HG03432 (cell line): ENCODE data around the gene JCAD.
"Not testable (repeated sequence)": the region's sequence is repeated elsewhere in the genome, so short reads cannot be mapped to it uniquely, and the experiment has no call there.

Source experiments
- ATAC-seq: cut with Tn5 transposase; IDR thresholded peaks from one replicate; pipeline ENCODE4 v1.9.1; 2021; ENCODE audit warnings: mild to moderate bottlenecking, moderate library complexity; ENCODE audit not compliant: unreplicated experiment

The JCAD gene

DNA sequence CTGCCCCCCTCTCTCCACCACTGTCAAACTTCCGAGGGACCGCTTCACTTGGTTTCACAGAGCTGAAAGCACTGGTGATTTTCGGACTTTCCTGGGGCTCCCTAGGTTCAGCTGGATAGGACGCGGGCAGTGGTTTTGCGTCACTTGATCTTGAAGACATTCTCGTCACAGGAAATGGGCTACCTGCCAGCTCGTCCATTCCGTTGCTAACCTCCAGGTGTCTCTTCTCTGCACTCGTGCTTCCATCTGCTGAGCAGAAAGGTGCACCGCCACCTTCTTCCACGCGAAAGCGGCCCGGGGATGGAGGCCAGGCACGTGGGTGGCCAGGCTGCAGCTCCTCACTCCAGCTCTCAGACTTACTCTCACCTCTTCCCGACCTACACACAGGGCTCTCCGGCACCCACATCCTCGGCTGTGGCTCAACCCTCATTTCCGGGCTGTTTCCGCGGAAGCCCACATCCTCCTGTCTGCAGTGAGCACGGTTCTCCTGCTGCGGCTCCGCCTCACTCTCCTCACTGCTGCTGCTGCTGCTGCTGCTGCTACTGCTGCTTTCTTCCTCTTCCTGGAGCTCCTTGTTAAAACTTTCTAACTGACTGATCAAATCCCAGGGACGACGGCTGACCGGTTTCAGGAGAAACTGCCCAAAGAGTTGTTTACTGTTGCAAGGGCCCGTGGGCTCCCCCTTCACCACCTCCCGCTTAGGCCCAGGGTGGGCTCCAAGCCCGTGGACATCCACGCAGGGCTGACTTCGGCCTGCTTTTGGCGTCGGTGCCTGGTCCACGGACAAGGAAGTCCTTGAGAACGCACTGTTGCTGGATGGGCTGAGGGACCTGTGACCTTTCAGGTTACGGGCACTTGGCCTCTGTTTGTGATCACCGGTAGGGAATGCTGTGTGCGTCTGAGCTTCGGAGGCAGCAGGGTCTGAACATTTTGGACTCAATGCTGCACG is 32.1 kb downstream of the JCAD start:
- ATAC-seq, result peak; percentile 94

DNA sequence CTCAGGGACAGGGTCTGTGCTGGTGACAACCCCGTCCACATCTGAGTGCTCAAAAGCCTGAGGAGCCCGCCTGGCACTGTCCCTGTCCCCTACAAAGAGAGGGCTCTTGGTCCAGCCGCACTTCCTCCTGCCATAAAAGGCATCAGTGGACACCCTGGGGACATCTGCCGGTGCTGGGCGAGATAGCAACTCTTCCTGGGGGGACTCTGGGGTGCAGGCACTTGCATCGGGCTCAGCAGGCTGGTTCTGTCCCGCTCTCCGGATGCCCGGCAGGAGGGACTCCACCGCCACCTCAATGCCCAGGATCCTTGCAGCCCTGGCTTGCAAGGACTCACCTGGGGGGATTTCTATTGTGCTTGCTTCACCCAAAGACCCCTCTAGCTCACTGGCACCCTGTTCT is 32.8 kb downstream of the JCAD start:
- ATAC-seq, result no peak

DNA sequence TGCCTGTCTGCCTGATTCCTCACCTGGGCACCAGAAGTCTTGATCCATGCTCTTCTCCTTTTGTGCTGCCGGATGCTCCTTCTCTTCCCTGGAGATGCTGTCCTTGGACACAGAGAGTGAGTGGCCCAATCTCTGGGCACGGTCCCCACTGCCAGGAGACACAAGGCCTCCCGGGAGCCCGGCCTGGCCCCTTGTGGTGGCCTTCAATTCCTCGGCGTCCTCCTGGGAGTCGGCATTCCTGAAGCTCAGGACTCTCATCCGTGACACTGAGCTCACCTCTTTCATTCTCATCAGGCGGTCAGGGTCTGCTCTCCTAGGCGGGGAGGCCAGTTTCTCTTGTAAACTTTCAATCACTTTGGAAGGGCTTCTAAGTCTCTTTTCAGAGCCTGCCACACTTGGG is 33.3 kb downstream of the JCAD start:
- no peak for ATAC-seq

DNA sequence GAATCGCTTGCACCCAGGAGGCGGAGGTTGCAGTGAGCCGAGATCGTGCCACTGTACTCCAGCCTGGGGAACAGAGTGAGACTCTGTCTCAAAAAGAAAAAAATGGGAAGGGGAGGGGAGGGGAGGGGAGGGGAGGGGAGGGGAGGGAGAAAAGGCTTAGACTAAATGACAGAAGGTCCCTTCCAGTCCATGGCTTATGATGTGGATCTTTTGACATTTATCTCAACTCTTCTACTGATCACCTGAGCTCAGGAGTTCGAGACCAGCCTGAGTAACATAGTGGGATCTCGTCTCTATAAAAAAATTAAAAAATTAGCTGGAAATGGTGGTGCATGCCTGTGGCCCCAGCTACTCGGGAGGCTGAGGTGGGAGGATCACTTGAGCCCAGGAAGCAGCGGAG is 34.0 kb downstream of the JCAD start:
- ATAC-seq, result not testable (repeated sequence)

DNA sequence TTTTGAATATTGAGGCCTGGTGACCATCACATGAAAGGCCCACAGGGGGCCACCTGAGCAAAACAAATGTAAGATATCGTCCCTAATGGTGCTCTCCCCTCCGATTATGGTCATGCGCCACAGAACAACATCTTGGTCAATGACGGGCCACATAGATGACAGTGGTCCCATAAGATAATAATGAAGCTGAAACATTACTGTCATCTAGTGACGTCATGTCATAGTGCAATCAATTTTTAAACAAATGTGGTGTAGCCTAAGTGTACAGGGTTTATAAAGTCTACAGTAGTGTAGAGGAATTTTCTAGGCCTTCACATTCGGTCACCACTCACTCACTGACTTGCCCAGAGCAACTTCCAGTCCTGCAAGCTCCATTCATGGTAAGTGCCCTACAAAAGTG is 36.8 kb downstream of the JCAD start:
- ATAC-seq, result no peak

DNA sequence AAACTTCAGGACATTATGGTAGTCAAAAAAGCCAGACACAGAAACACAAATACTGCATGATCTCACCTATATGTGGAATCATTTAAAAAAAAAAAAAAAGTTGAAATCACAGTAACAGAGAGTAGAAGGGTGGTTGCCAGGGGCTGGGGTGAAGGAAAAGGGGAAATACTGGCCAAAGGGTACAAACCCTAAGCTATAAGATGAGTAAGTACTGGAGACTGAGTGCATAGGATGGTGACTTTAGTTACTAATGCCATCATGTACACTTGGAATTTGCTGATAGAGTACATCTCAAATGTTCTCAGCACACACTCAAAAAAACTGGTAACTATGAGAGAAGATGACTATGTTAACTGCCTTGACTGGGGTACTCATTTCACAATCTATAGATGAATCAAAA is 39.9 kb downstream of the JCAD start:
- ATAC-seq, result no peak

DNA sequence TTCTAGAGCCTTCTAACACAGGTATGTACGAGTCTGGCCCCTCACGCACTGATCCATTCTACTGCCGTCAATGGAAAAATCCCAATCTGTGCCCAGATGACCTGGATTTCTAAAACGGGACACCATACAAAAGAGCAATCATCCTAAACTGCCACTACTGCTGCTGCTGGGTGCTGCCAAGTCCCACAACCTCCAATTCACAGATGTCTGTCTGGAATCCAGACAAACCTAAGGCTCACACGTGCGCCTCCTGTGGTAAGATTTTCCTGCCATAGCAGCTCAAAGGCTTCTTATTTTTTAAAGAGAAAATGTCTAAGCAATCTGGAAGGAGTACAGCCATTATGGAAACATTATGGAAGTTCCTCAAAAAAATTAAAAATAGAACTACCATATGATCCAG is 40.9 kb downstream of the JCAD start:
- no peak for ATAC-seq

DNA sequence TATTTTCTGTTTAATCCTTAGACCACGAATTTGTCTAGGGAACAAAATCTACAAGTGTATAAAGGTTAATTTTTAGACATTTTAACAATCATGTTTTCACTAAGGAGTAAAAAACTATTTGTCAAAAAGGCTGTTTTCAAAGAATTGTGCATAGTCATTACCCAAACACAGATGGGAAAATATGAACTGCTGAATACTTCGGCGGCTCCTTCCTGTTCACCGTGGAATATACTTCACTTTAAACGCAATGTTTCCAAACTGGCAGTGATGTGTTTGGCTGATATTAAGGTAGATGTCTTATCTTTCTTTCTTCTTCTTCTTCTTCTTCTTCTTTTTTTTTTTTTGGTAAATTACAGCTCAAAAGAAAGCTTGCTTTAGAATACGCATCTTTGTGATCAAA is 41.4 kb downstream of the JCAD start:
- ATAC-seq, result no peak

DNA sequence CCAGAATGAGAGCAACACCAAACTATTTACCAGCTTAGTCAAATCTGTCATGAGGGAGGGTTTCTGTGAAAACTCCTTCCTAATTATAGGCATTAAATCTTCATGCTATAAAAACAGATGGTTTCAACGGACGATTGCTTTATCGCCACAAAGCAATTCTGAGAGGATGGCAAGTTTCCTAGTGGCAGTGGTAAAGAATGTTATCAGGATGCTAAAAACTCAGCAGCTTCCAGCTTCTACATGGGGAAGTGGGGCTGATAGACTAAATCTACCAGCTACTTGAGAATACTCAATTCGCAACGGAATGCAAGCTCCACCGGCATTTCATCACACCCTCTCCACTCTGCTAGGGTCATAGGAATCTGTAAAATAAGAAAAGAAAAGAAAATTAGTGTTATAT is 41.8 kb downstream of the JCAD start:
- no peak for ATAC-seq

DNA sequence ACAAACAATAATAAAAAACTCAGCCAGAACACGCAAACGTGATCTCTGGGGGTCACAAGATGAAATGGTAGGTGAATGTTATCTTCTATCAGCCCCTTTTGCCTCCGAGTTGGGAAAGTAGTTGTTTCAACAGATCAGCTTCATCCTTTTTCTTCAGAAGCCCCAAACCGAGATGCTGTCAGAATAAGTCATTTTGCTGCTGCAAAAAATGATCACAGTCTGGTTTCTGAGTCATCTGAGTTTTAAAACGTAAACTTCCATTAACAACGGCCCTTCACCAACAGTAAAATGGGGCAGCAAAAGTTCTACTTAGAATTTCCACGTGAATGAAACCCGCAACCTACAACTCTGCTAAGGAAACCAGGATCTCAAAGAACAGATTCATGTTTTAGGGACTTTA is 44.9 kb downstream of the JCAD start:
- ATAC-seq, result no peak

DNA sequence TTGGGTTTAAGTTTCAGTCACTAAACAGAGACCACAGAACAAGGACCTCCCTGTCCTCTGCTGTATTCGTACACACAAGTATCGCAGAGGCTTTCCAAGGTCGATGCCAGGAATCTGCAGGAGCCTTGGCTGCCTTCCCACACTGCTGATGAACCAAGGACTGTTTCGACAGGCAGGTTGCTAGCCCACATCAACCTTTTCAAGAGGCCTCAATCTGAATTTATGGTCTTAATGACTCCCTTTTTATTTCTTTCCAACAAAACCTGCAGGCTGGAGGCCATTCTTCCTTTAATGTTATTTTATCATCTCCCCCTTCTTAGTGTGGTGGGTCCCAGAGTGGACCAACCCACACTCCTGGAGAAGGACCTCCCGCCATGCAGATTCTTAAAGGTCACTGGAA is 45.6 kb downstream of the JCAD start:
- ATAC-seq, result no peak

DNA sequence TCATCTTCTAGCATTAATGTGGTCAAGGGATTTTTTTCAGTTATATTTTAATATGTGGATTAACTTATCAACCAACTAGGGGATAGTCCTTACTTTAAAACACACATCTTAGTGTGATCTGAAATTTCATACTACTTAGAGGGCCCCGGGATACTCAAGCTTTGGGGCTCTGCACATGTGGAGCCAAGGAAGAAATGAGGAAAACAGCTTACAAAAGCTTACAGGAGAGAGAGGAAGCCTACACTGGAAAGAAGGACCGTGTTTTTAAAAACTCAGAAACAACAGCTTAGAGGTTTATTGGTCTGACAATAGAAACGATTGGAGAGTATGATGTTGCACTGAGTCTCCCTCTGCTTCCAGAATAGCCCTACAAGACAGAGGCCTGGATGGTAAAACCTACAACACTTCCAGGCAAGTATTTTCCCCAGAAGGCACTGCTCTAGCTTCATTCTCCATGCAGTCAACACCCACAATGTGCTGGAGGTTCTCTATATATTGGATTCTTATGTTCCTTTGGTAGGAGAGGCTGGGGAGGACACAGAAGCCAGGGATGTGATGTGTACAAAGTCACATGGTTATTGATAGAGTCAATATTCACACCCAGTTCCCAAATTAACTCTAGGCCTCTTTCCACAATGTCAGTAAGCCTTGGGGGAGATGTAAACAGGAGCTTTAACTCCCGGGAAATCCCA is 47.3 kb downstream of the JCAD start:
- ATAC-seq, result no peak

DNA sequence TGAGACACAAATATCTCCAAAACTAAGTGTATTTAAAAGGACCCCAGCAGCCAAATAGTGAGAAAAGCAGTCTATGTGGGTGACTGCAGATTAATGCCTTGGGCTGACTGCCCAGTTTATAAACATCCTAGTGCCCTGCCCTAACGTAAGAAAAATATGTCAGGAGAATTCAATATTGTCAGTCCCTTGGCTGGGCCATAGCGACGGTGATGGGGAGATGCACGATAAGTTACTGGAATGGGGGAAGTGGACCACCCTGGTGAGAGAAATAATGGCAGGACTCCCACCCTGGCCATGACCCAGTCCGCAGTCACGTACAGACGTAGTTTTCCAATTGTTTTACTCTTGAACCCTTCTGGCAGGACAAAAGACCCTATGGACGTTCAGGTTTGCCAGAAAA is 48.0 kb downstream of the JCAD start:
- no peak for ATAC-seq

DNA sequence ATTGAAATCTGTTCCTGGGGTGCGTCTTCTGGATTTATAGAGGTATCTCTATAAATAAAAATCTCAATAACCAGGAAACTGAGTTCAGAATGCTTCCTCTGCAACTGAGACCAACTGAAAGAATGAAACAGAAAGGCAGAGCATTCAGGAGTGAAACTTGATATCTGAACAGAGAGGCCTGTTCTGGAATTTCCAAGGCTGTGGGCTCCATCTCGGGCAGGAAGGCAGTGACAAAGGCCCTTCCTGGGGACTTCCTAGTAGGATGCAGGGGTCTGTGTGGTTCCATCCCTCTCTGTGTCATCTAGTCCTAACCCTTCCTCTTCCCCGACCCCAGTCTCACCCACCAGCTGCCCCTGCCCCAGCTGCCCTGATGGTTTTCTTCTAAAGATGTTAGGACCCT is 52.0 kb downstream of the JCAD start:
- no peak for ATAC-seq

DNA sequence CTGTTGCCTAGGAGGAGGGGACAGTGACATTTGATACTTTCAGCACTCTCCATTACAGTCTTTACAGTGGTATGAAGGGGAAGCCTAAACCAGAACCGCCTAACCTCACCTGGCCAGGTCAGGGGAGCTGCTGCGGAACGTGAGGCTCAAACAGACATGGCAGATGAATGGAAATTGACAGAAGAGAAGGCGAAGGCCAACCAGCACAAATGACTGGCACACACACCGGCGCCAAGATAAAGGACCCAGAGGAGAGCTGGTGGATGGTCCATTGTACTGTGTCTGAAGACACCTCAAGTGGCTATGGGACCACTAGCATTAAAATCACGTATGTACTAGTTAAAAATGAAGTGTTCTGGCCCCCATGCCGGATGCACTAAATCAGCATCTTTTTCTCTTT is 53.0 kb downstream of the JCAD start:
- ATAC-seq, result no peak

DNA sequence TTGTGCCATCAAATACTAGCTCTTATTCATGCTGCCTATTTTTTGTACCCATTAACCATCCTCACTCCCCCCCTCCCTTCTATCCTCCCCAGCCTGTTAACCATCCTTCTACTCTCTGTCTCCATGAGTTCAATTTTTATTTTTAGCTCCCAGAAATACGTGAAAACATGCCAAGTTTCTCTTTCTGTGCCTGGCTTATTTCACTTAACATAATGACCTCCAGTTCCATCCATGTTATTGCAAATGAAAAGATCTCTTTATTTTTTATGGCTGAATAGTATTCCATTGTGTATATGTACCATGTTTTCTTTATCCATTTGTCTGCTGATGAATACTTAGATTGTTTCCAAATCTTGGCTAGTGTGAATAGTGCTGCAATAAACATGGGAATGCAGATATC is 54.3 kb downstream of the JCAD start:
- not testable (repeated sequence) for ATAC-seq

DNA sequence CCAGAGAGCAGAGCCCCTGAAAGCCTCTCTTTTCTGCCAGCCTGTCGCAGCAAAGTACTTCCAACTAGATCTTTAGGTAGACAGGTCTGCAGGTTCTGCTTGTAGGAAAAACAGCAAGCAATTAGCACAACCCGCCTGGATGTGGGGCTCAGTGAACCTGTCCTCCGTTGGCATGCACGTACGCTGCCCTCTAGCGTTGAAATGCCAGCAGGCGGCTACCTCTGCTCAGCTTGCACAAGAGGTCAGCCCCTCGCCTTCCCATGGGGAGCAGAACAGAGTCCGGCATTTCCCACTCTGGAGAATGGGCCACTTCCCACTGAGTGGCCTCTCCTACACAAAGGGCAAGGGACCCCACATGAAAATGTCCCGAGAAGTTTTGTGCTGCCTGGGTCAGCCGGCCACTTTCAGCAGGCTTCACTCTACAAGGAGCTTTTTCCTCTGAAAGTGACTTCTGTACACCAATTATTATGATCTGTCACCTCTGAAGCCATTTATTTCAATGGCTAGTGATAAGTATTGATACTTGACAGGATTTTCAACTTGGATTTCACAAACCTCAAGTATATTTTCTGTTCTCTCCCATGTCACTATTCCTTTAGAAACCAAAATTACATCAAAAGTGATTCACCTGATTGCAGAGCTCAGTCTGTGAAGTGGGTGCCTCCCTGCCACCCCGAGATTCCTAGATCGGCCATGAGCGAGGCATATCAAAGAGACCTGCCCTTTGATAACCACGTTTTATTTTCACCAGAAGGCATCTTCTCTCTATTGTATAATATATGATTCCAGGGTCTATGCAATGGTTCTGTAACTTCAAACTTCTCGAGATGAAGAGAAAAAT is 56.7 kb downstream of the JCAD start:
- no peak for ATAC-seq

DNA sequence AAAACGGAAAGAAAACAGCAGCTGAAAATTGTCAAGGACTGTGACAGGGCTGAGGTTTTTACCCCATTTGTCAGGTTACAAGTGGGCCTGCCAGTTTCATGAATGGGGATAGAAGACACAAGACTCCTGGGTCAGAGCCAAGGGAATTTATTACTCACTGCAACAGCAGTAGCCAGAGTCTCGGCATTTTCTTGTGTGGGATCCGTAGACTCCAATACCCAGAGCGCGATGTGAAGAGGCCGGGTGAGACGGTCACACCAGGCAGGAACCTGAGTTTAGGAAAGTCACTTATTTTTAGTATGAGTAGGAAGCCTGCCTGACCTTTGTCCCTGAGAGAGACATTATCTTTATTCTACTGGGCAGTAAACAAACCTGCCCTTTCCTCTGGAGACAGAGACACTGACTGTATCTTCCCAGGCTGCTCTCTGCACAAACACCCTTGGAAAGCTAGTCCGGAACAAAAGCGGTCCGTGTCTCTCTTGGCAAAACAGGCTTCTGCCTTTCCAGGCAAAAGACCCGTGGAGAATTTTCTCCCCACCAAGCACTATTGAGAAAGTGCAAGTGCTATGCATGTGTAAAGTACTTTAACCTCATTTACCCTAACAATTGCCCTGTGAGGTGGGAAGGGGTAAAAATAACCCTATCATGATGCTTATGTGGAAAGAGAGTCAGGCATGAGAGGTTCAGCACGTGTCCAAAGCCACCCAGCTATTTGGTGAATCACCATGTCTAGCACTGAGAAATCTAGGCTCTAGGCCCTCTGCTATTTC is 58.4 kb downstream of the JCAD start:
- ATAC-seq, result no peak

DNA sequence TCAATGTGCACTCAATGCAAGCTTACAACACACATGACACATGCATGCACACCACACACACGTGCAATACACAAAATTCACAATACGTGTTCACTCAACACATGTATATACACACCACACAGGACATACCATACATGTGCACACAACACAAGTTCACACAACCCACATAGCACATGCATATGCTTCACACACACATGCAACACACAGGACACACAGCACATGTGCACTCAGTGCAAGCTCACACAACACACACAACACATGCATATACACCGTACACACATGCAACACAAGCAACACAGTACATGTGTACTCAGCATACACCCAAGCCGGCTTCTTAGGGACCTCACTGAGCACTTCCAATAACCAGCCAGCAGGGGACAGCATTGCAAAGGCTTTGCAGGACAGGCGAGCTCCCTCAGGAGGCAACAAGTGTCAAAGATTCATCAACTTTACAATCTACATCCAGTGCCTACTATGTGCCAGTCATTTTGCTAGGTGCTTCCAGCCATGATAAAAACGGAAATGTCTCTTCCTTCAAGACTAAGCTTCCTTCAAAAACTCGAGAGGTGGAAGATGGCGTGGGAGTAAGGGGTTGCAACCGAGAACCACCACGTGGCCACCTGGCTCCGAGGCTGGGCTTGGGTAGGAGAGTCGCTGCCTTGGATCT is 61.1 kb downstream of the JCAD start:
- ATAC-seq, result peak; percentile 77

DNA sequence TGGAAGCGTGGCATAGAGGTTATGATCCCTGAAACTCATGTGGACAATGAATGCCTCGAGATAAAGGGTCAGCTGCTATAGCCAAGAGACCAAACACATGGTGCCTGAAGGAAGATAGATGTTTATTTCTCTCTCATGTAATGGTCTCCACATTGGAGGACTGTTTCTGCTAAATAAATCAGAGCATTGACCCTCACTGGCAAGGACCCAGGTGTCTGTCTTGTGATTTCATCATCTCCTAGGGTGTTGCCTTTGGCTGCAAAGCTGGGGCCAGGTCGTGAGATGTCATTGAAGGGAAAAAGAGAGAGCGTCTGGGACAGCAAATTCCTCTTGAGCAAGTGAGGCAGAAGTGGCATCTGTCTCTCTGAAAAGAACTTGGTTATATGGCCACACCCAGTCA is 64.6 kb downstream of the JCAD start:
- no peak for ATAC-seq
